ENCODE measurements around the gene COL5A3. TPM values are rescaled to one million over a fixed set of nuclear protein-coding genes. Genes with fewer than 3 reads are reported as not detected.

Gene COL5A3
- polyA plus RNA-seq, 2 of the 4 experiments (the other 2 are of a cell fraction), result 0.12 to 0.36 TPM

GRCh38 chr19:9970481-9970880, 39.8 kb downstream of the COL5A3 start:
- 7% methylated on average over 5 of the region's 8 CpGs for WGBS (ENCODE audit: missing lambda C conversion rate)
- no peak for FAIRE-seq

GRCh38 chr19:9969688-9969975, 40.7 kb downstream of the COL5A3 start:
- Histone ChIP-seq H3K4me3 (no peak overlapping the region), H3K4me2 (no peak overlapping the region), H3K27ac (no peak overlapping the region), H3K9me3 (no peaks in the 10 kb centered on the region), H3K4me1 (no peaks in the 10 kb centered on the region)
- no peak for ATAC-seq
- no peak for FAIRE-seq
- CTCF ChIA-PET, result no interaction called here
- WGBS (ENCODE audit: missing lambda C conversion rate), result 17% methylated on average over 1 of the region's 2 CpGs
- no peak for DNase-seq (ENCODE audit: low read depth in 1 of 2, low spot score in 1 of 2)
- POLR2A ChIA-PET, result no interaction called here
- TF ChIP-seq KDM1A (IDR thresholded peaks at IDR 0.05; ENCODE audit: low read depth) (no peak), JUNB (IDR thresholded peaks at IDR 0.05) (no peak), FOXS1 (CRISPR knock-in tag; IDR thresholded peaks at IDR 0.05) (no peak)

More at GRCh38 chr19:9970481-9970880, 39.8 kb downstream of the COL5A3 start:
- H3K9me3 ChIP-seq, result no peaks in the 10 kb centered on the region
- ChIA-PET CTCF (interaction anchor here (1.5 kb wide), 1 partner anchor 30 kb away, joined by 9 read pairs; no protein-coding TSS in a partner anchor), POLR2A (no interaction called here)
- TF ChIP-seq BHLHE40 (IDR thresholded peaks at IDR 0.05; ENCODE audit: low read depth, low read length) (no peak), ZSCAN20 (CRISPR knock-in tag; IDR thresholded peaks at IDR 0.05) (no peak), ZNF302 (CRISPR knock-in tag; IDR thresholded peaks at IDR 0.05) (no peak), NR3C1 (IDR thresholded peaks at IDR 0.05) (no peak), BCL3 (IDR thresholded peaks at IDR 0.05) (no peak), HDAC2 (IDR thresholded peaks at IDR 0.05) (no peak), POLR2AphosphoS2 (conservative IDR thresholded peaks at IDR 0.05; ENCODE audit: low read length) (no peak)
- DNase-seq (ENCODE audit: low read depth in 1 of 2, low spot score in 1 of 2) (no peak), ATAC-seq (no peak)
- no peak overlapping the region for H3K4me3 ChIP-seq
- no peak overlapping the region for H3K4me2 ChIP-seq
- H3K27ac ChIP-seq, result no peak overlapping the region
- no peaks in the 10 kb centered on the region for H3K4me1 ChIP-seq

GRCh38 chr19:9968820-9969687, 41.2 kb downstream of the COL5A3 start:
- ATAC-seq (no peak), DNase-seq (ENCODE audit: low read depth in 1 of 2, low spot score in 1 of 2) (no peak), FAIRE-seq (no peak)
- ChIA-PET CTCF (no interaction called here), POLR2A (no interaction called here)
- H3K27ac ChIP-seq, result no peak overlapping the region
- WGBS (ENCODE audit: missing lambda C conversion rate), result 39% methylated on average over 2 of the region's 8 CpGs
- H3K9me3 ChIP-seq, result no peaks in the 10 kb centered on the region
- H3K4me3 ChIP-seq, result no peak overlapping the region
- no peak for TF ChIP-seq HEYL (CRISPR knock-in tag; IDR thresholded peaks at IDR 0.05)
- no peak for TF ChIP-seq EHF (CRISPR knock-in tag; IDR thresholded peaks at IDR 0.05)
- TF ChIP-seq GATA3 (IDR thresholded peaks at IDR 0.05; ENCODE audit: borderline replicate concordance), result no peak
- TF ChIP-seq HES2 (IDR thresholded peaks at IDR 0.05), result no peak
- no peak for TF ChIP-seq KDM1A (IDR thresholded peaks at IDR 0.05; ENCODE audit: low read depth)
- TF ChIP-seq REST (IDR thresholded peaks at IDR 0.05), result no peak
- no peak overlapping the region for H3K4me2 ChIP-seq
- H3K4me1 ChIP-seq, result no peaks in the 10 kb centered on the region

GRCh38 chr19:9967326-9967725, 43.0 kb downstream of the COL5A3 start:
- ChIA-PET POLR2A (no interaction called here), CTCF (no interaction called here)
- H3K4me1 ChIP-seq, result no peaks in the 10 kb centered on the region
- no peaks in the 10 kb centered on the region for H3K9me3 ChIP-seq
- H3K4me3 ChIP-seq, result no peak overlapping the region
- FAIRE-seq, result no peak
- ATAC-seq, result no peak
- H3K27ac ChIP-seq, result no peak overlapping the region
- DNase-seq (ENCODE audit: low read depth in 1 of 2, low spot score in 1 of 2), result peak in 1 of 2 experiments; percentile 14
- TF ChIP-seq SMC3 (IDR thresholded peaks at IDR 0.05) (no peak), TP53 (CRISPR knock-in tag; IDR thresholded peaks at IDR 0.05) (no peak), USF2 (IDR thresholded peaks at IDR 0.05) (no peak), RNF2 (IDR thresholded peaks at IDR 0.05; ENCODE audit: borderline replicate concordance, low read depth) (no peak), E2F6 (IDR thresholded peaks at IDR 0.05; ENCODE audit: borderline replicate concordance, low read depth) (no peak), NFE2L2 (conservative IDR thresholded peaks at IDR 0.05; ENCODE audit: low read length) (no peak)
- no peak overlapping the region; the same call in 2 of the 3 replicates for H3K4me2 ChIP-seq
- WGBS (ENCODE audit: missing lambda C conversion rate), result no CpG with 5 or more reads among the region's 4 CpGs
